Karpas-422 (cell line): ENCODE results near the gene KPTN. TPM values are rescaled to one million over a fixed set of nuclear protein-coding genes. Genes with fewer than 3 reads are reported as not detected.

Source experiments
- DNase-seq: peaks from one replicate; pipeline ENCODE4 v3.0.0-alpha.2; 2015
- H2AFZ ChIP-seq: fragments of 200-600 bp; sonication (generic); 2 replicates; pipeline ENCODE4 v1.6.1; 2014; ENCODE audit warnings: antibody characterized with exemption, low read length, mixed read lengths
- H3K27ac ChIP-seq: fragments of 200-600 bp; sonication (generic); 2 replicates; pipeline ENCODE4 v1.5.1; 2014; ENCODE audit warnings: mild to moderate bottlenecking, low read length, moderate library complexity
- H3K27me3 ChIP-seq: fragments of 200-600 bp; sonication (generic); 2 replicates; pipeline ENCODE4 v1.6.1; 2014; ENCODE audit warnings: low read length, mixed read lengths
- H3K36me3 ChIP-seq: fragments of 200-600 bp; sonication (generic); 2 replicates; pipeline ENCODE4 v1.6.1; 2014; ENCODE audit warnings: low read length, mixed read lengths; ENCODE audit not compliant: insufficient read depth
- H3K4me1 ChIP-seq: fragments of 200-600 bp; sonication (generic); 2 replicates; pipeline ENCODE4 v1.6.1; 2014; ENCODE audit warnings: mild to moderate bottlenecking, low read length, mixed read lengths
- H3K4me2 ChIP-seq: fragments of 200-600 bp; sonication (generic); 2 replicates; pipeline ENCODE4 v1.6.1; 2014; ENCODE audit warnings: low read length, low read depth, mild to moderate bottlenecking; ENCODE audit not compliant: poor library complexity, severe bottlenecking
- H3K4me3 ChIP-seq: fragments of 200-600 bp; sonication (generic); 2 replicates; pipeline ENCODE4 v1.5.1; 2014; ENCODE audit warnings: mild to moderate bottlenecking, antibody characterized with exemption, low read length, mixed read lengths
- H3K79me2 ChIP-seq: fragments of 200-600 bp; sonication (generic); 2 replicates; pipeline ENCODE4 v1.6.1; 2014; ENCODE audit warnings: mild to moderate bottlenecking, low read length, mixed read lengths
- H3K9ac ChIP-seq: fragments of 200-600 bp; sonication (generic); 2 replicates; pipeline ENCODE4 v1.6.0; 2014; ENCODE audit warnings: low read length
- H3K9me2 ChIP-seq: fragments of 200-600 bp; sonication (generic), shearing (Covaris generic); replicated peaks from 2 replicates; pipeline ENCODE4 v1.6.0; 2014; ENCODE audit warnings: mild to moderate bottlenecking, low read length, moderate library complexity; ENCODE audit not compliant: insufficient read depth
- H3K9me3 ChIP-seq: fragments of 300-700, 200-600 bp; sonication (generic); 2 replicates; pipeline ENCODE4 v1.6.1; 2014; ENCODE audit warnings: low read length, mixed read lengths
- H4K20me1 ChIP-seq: fragments of 200-600 bp; sonication (generic); 2 replicates; pipeline ENCODE4 v1.6.1; 2014; ENCODE audit warnings: mild to moderate bottlenecking, antibody characterized with exemption, low read length, low read depth; ENCODE audit not compliant: insufficient read depth
- total RNA-seq: library from RNA; depleted of rRNA; stranded (reverse); fragments of >200 nt; shearing (Covaris generic); gene quantifications from 2 replicates; pipeline ENCODE4 v1.2.3, GENCODE V29; 2014; ENCODE audit warnings: low replicate concordance

The KPTN gene
- total RNA-seq, 1 experiment from 2014 or later, result 6.2 TPM

GRCh38 chr19:47497050-47497766, 13.2 kb upstream of the KPTN start:
- H4K20me1 ChIP-seq, result no peaks in the 10 kb centered on the region
- no peaks in the 10 kb centered on the region for H3K27me3 ChIP-seq
- H3K27ac ChIP-seq, result no peak overlapping the region
- DNase-seq, result no peak
- H3K4me2 ChIP-seq, result no peak overlapping the region
- H3K79me2 ChIP-seq, result no peaks in the 10 kb centered on the region
- H3K4me1 ChIP-seq, result no peaks in the 10 kb centered on the region
- H3K4me3 ChIP-seq, result no peak overlapping the region
- H3K9me3 ChIP-seq, result no peaks in the 10 kb centered on the region
- no peaks in the 10 kb centered on the region for H3K36me3 ChIP-seq
- H3K9ac ChIP-seq, result no peak overlapping the region
- no peak overlapping the region for H2AFZ ChIP-seq
- H3K9me2 ChIP-seq, result no peaks in the 10 kb centered on the region

- no peak overlapping the region for H3K27ac ChIP-seq
- H3K4me3 ChIP-seq, result no peak overlapping the region
- H3K27me3 ChIP-seq, result no peaks in the 10 kb centered on the region
- H3K4me2 ChIP-seq, result no peak overlapping the region
- H3K9me3 ChIP-seq, result no peaks in the 10 kb centered on the region
- H3K79me2 ChIP-seq, result no peaks in the 10 kb centered on the region
- no peak for DNase-seq
- no peak overlapping the region for H2AFZ ChIP-seq
- H3K9me2 ChIP-seq, result no peaks in the 10 kb centered on the region
- H3K36me3 ChIP-seq, result no peaks in the 10 kb centered on the region
- H4K20me1 ChIP-seq, result no peaks in the 10 kb centered on the region
- no peak overlapping the region for H3K9ac ChIP-seq
- H3K4me1 ChIP-seq, result no peaks in the 10 kb centered on the region
These were observed 11.7 kb upstream of the KPTN start for GRCh38 chr19:47495478-47496372.

- no peak overlapping the region for H3K4me3 ChIP-seq
- H3K79me2 ChIP-seq, result no peaks in the 10 kb centered on the region
- H4K20me1 ChIP-seq, result no peaks in the 10 kb centered on the region
- H3K4me1 ChIP-seq, result no peaks in the 10 kb centered on the region
- no peaks in the 10 kb centered on the region for H3K9me2 ChIP-seq
- DNase-seq, result no peak
- H2AFZ ChIP-seq, result no peak overlapping the region
- no peak overlapping the region for H3K4me2 ChIP-seq
- no peak overlapping the region for H3K9ac ChIP-seq
- no peaks in the 10 kb centered on the region for H3K9me3 ChIP-seq
- no peak overlapping the region for H3K27ac ChIP-seq
- no peaks in the 10 kb centered on the region for H3K27me3 ChIP-seq
- H3K36me3 ChIP-seq, result no peaks in the 10 kb centered on the region
These were observed 10.7 kb upstream of the KPTN start for GRCh38 chr19:47494729-47495128.

GRCh38 chr19:47494211-47494547, 10.2 kb upstream of the KPTN start:
- Histone ChIP-seq H3K4me3 (no peak overlapping the region), H3K36me3 (no peaks in the 10 kb centered on the region), H3K4me1 (no peaks in the 10 kb centered on the region), H4K20me1 (no peaks in the 10 kb centered on the region), H3K4me2 (no peak overlapping the region), H3K9me2 (no peaks in the 10 kb centered on the region), H3K9ac (no peak overlapping the region), H3K27ac (no peak overlapping the region), H3K27me3 (no peaks in the 10 kb centered on the region), H3K9me3 (no peaks in the 10 kb centered on the region), H3K79me2 (no peaks in the 10 kb centered on the region), H2AFZ (no peak overlapping the region)
- no peak for DNase-seq

GRCh38 chr19:47493378-47494210, 9.6 kb upstream of the KPTN start:
- Histone ChIP-seq H2AFZ (no peak overlapping the region), H3K4me1 (no peaks in the 10 kb centered on the region), H3K79me2 (no peaks in the 10 kb centered on the region), H4K20me1 (no peaks in the 10 kb centered on the region), H3K27ac (no peak overlapping the region), H3K27me3 (no peaks in the 10 kb centered on the region), H3K9ac (no peak overlapping the region), H3K9me3 (no peaks in the 10 kb centered on the region), H3K4me2 (no peak overlapping the region), H3K4me3 (no peak overlapping the region), H3K36me3 (no peaks in the 10 kb centered on the region), H3K9me2 (no peaks in the 10 kb centered on the region)
- DNase-seq, result no peak

- Histone ChIP-seq H3K4me1 (no peaks in the 10 kb centered on the region), H3K4me3 (no peak overlapping the region), H3K9me3 (no peaks in the 10 kb centered on the region), H3K9me2 (no peaks in the 10 kb centered on the region), H3K79me2 (no peaks in the 10 kb centered on the region), H3K36me3 (no peaks in the 10 kb centered on the region), H3K4me2 (no peak overlapping the region), H4K20me1 (no peaks in the 10 kb centered on the region), H3K9ac (no peak overlapping the region), H3K27ac (no peak overlapping the region), H3K27me3 (no peaks in the 10 kb centered on the region), H2AFZ (no peak overlapping the region)
- DNase-seq, result no peak
These were observed 8.8 kb upstream of the KPTN start for GRCh38 chr19:47492571-47493377.

- DNase-seq, result no peak
- Histone ChIP-seq H3K4me3 (no peak overlapping the region), H3K27me3 (no peaks in the 10 kb centered on the region), H3K9ac (no peak overlapping the region), H3K4me2 (no peak overlapping the region), H3K9me3 (no peaks in the 10 kb centered on the region), H3K79me2 (no peaks in the 10 kb centered on the region), H3K36me3 (no peaks in the 10 kb centered on the region), H3K27ac (no peak overlapping the region), H3K9me2 (no peaks in the 10 kb centered on the region), H4K20me1 (no peaks in the 10 kb centered on the region), H3K4me1 (no peaks in the 10 kb centered on the region), H2AFZ (no peak overlapping the region)
These were observed 8.1 kb upstream of the KPTN start for GRCh38 chr19:47492137-47492533.
